ENCODE results near the gene SCAF4. TPM values are rescaled to one million over a fixed set of nuclear protein-coding genes. Genes with fewer than 3 reads are reported as not detected.
"Not testable (repeated sequence)": the region's sequence is repeated elsewhere in the genome, so short reads cannot be mapped to it uniquely, and the experiment has no call there.

Gene SCAF4
- total RNA-seq, 5 donors from 2014 or later (not counting 1 experiment from before 2014, with no cell fraction given): 57.5 to 71.9 (median 62.4) TPM

DNA sequence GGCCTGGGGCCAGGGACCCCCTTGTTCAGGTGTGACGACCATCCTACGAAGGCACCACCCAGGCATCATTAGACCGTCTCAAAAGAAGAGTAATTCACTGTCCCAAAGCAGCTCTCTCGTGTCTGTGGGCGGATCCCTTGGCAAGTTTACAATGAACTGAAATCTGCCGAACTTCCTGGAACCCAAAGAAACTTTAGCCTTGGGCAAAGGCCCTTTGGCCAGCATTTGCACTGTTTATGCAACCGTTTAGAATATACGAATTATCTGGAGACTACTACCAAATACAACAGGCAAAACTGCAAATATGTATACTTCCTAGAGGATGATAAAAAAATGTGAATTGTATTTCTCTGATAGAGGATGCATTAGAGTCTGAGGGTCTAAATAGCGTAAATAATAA is 73.9 kb downstream of the SCAF4 start:
- Mint-ChIP-seq H3K36me3 (peaks cover 5% of the 10 kb centered on the region), H3K4me3 (no peak overlapping the region), H3K9me3 (no peaks in the 10 kb centered on the region), H3K27me3 (no peaks in the 10 kb centered on the region), H3K27ac (no peak overlapping the region), H3K4me1 (peaks cover 47 to 61% (median 59%) of the 10 kb centered on the region in 3 donors)
- H3K27ac ChIP-seq (ENCODE audit: low read length): no peak overlapping the region
- H3K9me3 ChIP-seq: no peaks in the 10 kb centered on the region
- no peaks in the 10 kb centered on the region for H3K27me3 ChIP-seq (replicated peaks in 1 of 2; ENCODE audit: control insufficient read depth in 2 of 2, extremely low read depth in 1 of 2, insufficient read depth in 2 of 2, low read length in 1 of 2)
- POLR2A ChIA-PET: no interaction called here
- ATAC-seq (replicated peaks in 1 of 4) (no peak), DNase-seq (no peak)
- peaks cover 4 to 6% of the 10 kb centered on the region in 2 donors for H3K36me3 ChIP-seq (ENCODE audit: control insufficient read depth in 2 of 2, extremely low read depth in 1 of 2, insufficient read depth in 1 of 2, low read length in 1 of 2)
- peaks cover 14 to 36% of the 10 kb centered on the region in 2 experiments for H3K4me1 ChIP-seq (ENCODE audit: control insufficient read depth in 1 of 2, extremely low read depth in 1 of 2, insufficient read depth in 2 of 2, low read length in 2 of 2)
- WGBS (ENCODE audit: insufficient coverage): 99% methylated on average over 6 of the region's 9 CpGs
- no peak overlapping the region for H3K4me3 ChIP-seq (ENCODE audit: control insufficient read depth in 1 of 2, extremely low read depth in 1 of 2, low read length in 1 of 2)
- CTCF ChIA-PET: no interaction called here

DNA sequence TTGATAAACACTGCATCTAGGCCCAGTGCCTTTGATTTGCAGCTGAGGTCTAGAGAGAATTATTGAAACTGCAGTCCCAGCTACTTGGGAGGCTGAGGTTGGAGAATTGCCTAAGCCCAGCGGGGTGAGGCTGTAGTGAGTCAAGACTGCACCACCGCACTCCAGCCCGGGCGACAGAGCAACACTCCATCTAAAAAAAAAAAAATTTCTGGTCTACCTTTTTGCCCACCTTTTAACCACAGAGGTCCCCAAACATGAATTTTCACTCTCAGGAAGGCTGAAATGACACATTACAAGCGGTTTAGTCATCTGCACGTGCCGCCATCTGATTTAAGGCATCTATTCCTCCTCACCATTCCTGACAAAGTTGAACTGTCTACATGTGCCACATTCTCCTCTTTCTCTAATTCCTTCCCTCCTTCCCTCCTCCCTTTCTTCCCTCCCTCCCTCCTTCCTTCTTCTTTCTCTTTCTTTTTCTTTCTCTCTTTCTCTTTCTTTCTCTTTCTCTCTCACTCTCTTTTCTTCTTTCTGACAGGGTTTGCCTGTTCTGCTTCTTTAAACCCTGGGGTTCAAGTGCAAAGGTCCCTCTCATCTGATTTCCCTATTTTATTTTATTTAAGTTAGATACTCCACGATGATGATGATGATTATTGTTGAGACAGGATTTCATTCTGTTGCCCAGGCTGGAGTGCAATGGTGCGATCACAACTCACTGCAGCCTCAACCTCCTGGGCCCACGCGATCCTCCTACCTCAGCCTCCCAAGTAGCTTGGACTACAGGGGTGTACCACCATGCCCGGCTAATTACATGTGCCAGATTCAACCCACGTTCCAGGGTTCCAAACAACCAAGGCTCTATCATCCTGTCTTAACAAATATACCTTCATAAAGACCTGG is 75.5 kb downstream of the SCAF4 start:
- peak overlapping the region in 1 of 3 donors; percentile 85 for H3K4me3 Mint-ChIP-seq
- Histone ChIP-seq H3K27ac (ENCODE audit: low read length) (no peak overlapping the region), H3K4me3 (ENCODE audit: control insufficient read depth in 1 of 2, extremely low read depth in 1 of 2, low read length in 1 of 2) (no peak overlapping the region), H3K4me1 (ENCODE audit: control insufficient read depth in 1 of 2, extremely low read depth in 1 of 2, insufficient read depth in 2 of 2, low read length in 2 of 2) (peaks cover 13 to 28% of the 10 kb centered on the region in 2 experiments), H3K36me3 (ENCODE audit: control insufficient read depth in 2 of 2, extremely low read depth in 1 of 2, insufficient read depth in 1 of 2, low read length in 1 of 2) (peaks cover 0 to 2% of the 10 kb centered on the region in 2 donors), H3K27me3 (replicated peaks in 1 of 2; ENCODE audit: control insufficient read depth in 2 of 2, extremely low read depth in 1 of 2, insufficient read depth in 2 of 2, low read length in 1 of 2) (no peaks in the 10 kb centered on the region), H3K9me3 (no peaks in the 10 kb centered on the region)
- H3K27ac Mint-ChIP-seq: peak overlapping the region; percentile 71 to 76
- ChIA-PET POLR2A (interaction anchor here (0.5 to 0.8 kb wide), 2 partner anchors 13 to 248 kb away, joined by 3 to 4 read pairs; no protein-coding TSS in a partner anchor), CTCF (no interaction called here)
- 33% methylated on average over 3 of the region's 13 CpGs for WGBS (ENCODE audit: insufficient coverage)
- DNase-seq (no peak), ATAC-seq (replicated peaks in 1 of 4) (no peak)
- H3K4me1 Mint-ChIP-seq: peaks cover 31 to 45% (median 43%) of the 10 kb centered on the region in 3 donors
- H3K27me3 Mint-ChIP-seq: no peaks in the 10 kb centered on the region
- H3K9me3 Mint-ChIP-seq: no peaks in the 10 kb centered on the region
- H3K36me3 Mint-ChIP-seq: no peaks in the 10 kb centered on the region

DNA sequence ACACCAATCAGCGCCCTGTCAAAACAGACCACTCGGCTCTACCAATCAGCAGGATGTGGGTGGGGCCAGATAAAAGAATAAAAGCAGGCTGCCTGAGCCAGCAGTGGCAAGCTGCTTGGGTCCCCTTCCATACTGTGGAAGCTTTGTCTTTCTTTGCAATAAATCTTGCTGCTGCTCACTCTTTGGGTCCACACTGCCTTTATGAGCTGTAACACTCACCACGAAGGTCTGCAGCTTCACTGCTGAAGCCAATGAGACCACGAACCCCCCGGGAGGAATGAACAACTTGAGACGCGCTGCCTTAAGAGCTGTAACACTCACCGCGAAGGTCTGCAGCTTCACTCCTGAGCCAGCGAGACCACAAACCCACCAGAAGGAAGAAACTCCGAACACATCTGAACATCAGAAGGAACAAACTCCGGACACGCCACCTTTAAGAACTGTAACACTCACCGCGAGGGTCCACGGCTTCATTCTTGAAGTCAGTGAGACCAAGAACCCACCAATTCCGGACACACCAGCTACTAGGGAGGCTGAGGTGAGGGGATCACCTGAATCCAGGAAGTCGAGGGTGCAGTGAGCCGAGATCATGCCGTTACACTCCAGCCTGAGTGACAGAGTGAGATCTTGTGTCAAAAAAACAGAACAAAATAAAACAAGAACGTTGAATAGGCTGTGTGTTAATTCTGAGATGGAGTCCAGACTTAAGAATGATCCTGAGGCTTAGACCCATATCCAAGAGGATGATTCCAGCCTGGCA is 76.9 kb downstream of the SCAF4 start:
- 15% methylated on average over 2 of the region's 21 CpGs for WGBS (ENCODE audit: insufficient coverage)

DNA sequence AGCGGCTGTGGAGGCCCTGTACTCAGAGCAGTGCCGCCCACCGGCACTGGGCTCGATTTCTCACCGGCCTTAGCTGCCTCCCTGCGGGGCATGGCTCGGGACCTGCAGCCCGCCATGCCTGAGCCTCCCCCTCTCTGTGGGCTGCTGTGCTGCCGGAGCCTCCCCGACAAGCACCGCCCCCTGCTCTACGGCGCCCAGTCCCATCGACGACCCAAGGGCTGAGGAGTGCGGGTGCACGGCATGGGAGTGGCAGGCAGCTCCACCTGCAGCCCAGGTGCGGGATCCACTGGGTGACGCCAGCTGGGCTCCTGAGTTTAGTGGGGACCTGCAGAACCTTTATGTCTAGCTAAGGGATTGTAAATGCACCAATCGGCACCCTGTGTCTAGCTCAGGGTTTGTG is 77.6 kb downstream of the SCAF4 start:
- H3K4me3 ChIP-seq (ENCODE audit: control insufficient read depth in 1 of 2, extremely low read depth in 1 of 2, low read length in 1 of 2): no peak overlapping the region
- no peaks in the 10 kb centered on the region for H3K27me3 ChIP-seq (replicated peaks in 1 of 2; ENCODE audit: control insufficient read depth in 2 of 2, extremely low read depth in 1 of 2, insufficient read depth in 2 of 2, low read length in 1 of 2)
- ChIA-PET CTCF (interaction anchor here in 1 of 2 donors (1.2 kb wide), 1 partner anchor 96 kb away, joined by 3 read pairs; no protein-coding TSS in a partner anchor), POLR2A (no interaction called here)
- no peaks in the 10 kb centered on the region for H3K36me3 Mint-ChIP-seq
- H3K27ac Mint-ChIP-seq: peak overlapping the region in 1 of 2 donors; percentile 98
- H3K4me1 ChIP-seq (ENCODE audit: control insufficient read depth in 1 of 2, extremely low read depth in 1 of 2, insufficient read depth in 2 of 2, low read length in 2 of 2): peaks cover 4 to 19% of the 10 kb centered on the region in 2 experiments
- H3K9me3 Mint-ChIP-seq: peaks cover 0 to 6% (median 0%) of the 10 kb centered on the region in 3 donors
- H3K27me3 Mint-ChIP-seq: no peaks in the 10 kb centered on the region
- DNase-seq: no peak
- WGBS (ENCODE audit: insufficient coverage): 95% methylated on average over 18 of the region's 20 CpGs
- peaks cover 21 to 34% (median 28%) of the 10 kb centered on the region in 3 donors for H3K4me1 Mint-ChIP-seq
- ATAC-seq (replicated peaks in 1 of 4): no peak
- H3K27ac ChIP-seq (ENCODE audit: low read length): no peak overlapping the region
- H3K36me3 ChIP-seq (ENCODE audit: control insufficient read depth in 2 of 2, extremely low read depth in 1 of 2, insufficient read depth in 1 of 2, low read length in 1 of 2): no peaks in the 10 kb centered on the region
- H3K4me3 Mint-ChIP-seq: peak overlapping the region in 1 of 3 donors; percentile 88
- H3K9me3 ChIP-seq: no peaks in the 10 kb centered on the region

More for the DNA sequence above, 76.9 kb downstream of the SCAF4 start:
- CTCF ChIA-PET: interaction anchor here in 1 of 2 donors (1.2 kb wide), 1 partner anchor 96 kb away, joined by 3 read pairs; no protein-coding TSS in a partner anchor
- not testable (repeated sequence) for H3K36me3 Mint-ChIP-seq; ATAC-seq (replicated peaks in 1 of 4); H3K9me3 Mint-ChIP-seq; H3K36me3 ChIP-seq (ENCODE audit: control insufficient read depth in 2 of 2, extremely low read depth in 1 of 2, insufficient read depth in 1 of 2, low read length in 1 of 2); H3K27me3 ChIP-seq (replicated peaks in 1 of 2; ENCODE audit: control insufficient read depth in 2 of 2, extremely low read depth in 1 of 2, insufficient read depth in 2 of 2, low read length in 1 of 2); H3K9me3 ChIP-seq; H3K27me3 Mint-ChIP-seq
- POLR2A ChIA-PET: interaction anchor here in 1 of 2 donors (0.7 kb wide), 1 partner anchor 75 kb away, joined by 5 read pairs; no protein-coding TSS in a partner anchor
- H3K27ac ChIP-seq (ENCODE audit: low read length): peak overlapping the region; percentile 45
- H3K4me1 ChIP-seq (ENCODE audit: control insufficient read depth in 1 of 2, extremely low read depth in 1 of 2, insufficient read depth in 2 of 2, low read length in 2 of 2): peaks cover 4 to 19% of the 10 kb centered on the region in 2 experiments
- peak overlapping the region; percentile 11 to 36 for H3K4me3 ChIP-seq (ENCODE audit: control insufficient read depth in 1 of 2, extremely low read depth in 1 of 2, low read length in 1 of 2)
- Mint-ChIP-seq H3K27ac (peak overlapping the region; percentile 93 to 98), H3K4me1 (peaks cover 21 to 35% (median 30%) of the 10 kb centered on the region in 3 donors), H3K4me3 (peak overlapping the region; percentile 83 to 88 (median 85))
- peak in 24 of 35 experiments; percentile 4 to 61 (median 24) for DNase-seq

DNA sequence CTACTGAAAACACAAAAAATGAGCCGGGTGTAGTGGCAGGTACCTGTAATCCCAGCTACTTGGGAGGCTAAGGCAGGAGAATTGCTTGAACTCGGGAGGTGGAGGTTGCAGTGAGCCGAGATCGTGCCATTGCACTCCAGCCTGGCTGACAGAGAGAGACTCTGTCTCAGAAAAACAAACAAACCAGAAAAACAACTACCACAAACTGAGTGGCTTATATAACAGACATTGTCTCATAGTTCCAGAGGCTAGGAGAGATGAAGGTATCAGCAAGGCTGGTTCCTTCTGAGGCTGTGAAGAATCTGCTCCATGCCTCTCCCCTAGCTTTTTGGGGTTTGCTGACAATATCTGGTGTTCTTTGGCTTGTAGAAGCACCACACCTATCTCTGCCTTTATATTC is 80.4 kb downstream of the SCAF4 start:
- H3K4me3 Mint-ChIP-seq; H3K9me3 Mint-ChIP-seq; POLR2A ChIA-PET; CTCF ChIA-PET; H3K27ac Mint-ChIP-seq; H3K27ac ChIP-seq (ENCODE audit: low read length); DNase-seq; H3K36me3 ChIP-seq (ENCODE audit: control insufficient read depth in 2 of 2, extremely low read depth in 1 of 2, insufficient read depth in 1 of 2, low read length in 1 of 2); H3K27me3 Mint-ChIP-seq; H3K4me3 ChIP-seq (ENCODE audit: control insufficient read depth in 1 of 2, extremely low read depth in 1 of 2, low read length in 1 of 2); H3K27me3 ChIP-seq (replicated peaks in 1 of 2; ENCODE audit: control insufficient read depth in 2 of 2, extremely low read depth in 1 of 2, insufficient read depth in 2 of 2, low read length in 1 of 2); H3K9me3 ChIP-seq; ATAC-seq (replicated peaks in 1 of 4); H3K36me3 Mint-ChIP-seq: not testable (repeated sequence)
- WGBS (ENCODE audit: insufficient coverage): no CpG with 5 or more reads among the region's 4 CpGs
- H3K4me1 Mint-ChIP-seq: peaks cover 14 to 20% (median 18%) of the 10 kb centered on the region in 3 donors
- peaks cover 4 to 14% of the 10 kb centered on the region in 2 experiments for H3K4me1 ChIP-seq (ENCODE audit: control insufficient read depth in 1 of 2, extremely low read depth in 1 of 2, insufficient read depth in 2 of 2, low read length in 2 of 2)

DNA sequence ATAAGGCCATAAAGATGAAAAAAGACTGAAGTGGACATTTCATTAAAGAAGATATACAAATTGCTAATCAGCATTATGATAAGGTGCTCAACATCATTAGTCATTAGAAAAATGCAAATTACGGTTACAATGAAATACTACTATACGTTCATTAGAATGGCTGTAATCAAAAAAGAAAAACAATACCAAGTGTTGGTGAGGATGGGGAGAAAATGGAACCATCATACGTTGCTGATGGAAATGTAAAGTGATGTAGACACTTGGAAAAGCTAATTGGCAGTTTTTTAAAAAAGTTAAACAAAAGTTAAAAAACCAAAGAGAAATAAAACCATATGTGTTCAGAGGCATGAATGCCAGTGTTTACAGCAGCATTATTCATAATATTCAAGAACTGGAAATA is 81.0 kb downstream of the SCAF4 start:
- no peaks in the 10 kb centered on the region for H3K9me3 ChIP-seq
- H3K4me1 Mint-ChIP-seq: peaks cover 14% of the 10 kb centered on the region in 3 donors
- ATAC-seq (replicated peaks in 1 of 4) (no peak), DNase-seq (no peak)
- H3K27me3 Mint-ChIP-seq: no peaks in the 10 kb centered on the region
- H3K27ac ChIP-seq (ENCODE audit: low read length): no peak overlapping the region
- ChIA-PET POLR2A (no interaction called here), CTCF (no interaction called here)
- H3K27me3 ChIP-seq (replicated peaks in 1 of 2; ENCODE audit: control insufficient read depth in 2 of 2, extremely low read depth in 1 of 2, insufficient read depth in 2 of 2, low read length in 1 of 2): peaks cover 0 to 3% of the 10 kb centered on the region in 2 experiments
- no peaks in the 10 kb centered on the region for H3K36me3 ChIP-seq (ENCODE audit: control insufficient read depth in 2 of 2, extremely low read depth in 1 of 2, insufficient read depth in 1 of 2, low read length in 1 of 2)
- peaks cover 4 to 14% of the 10 kb centered on the region in 2 experiments for H3K4me1 ChIP-seq (ENCODE audit: control insufficient read depth in 1 of 2, extremely low read depth in 1 of 2, insufficient read depth in 2 of 2, low read length in 2 of 2)
- WGBS (ENCODE audit: insufficient coverage): no CpG with 5 or more reads among the region's 3 CpGs
- no peaks in the 10 kb centered on the region for H3K36me3 Mint-ChIP-seq
- H3K27ac Mint-ChIP-seq: no peak overlapping the region
- no peak overlapping the region for H3K4me3 ChIP-seq (ENCODE audit: control insufficient read depth in 1 of 2, extremely low read depth in 1 of 2, low read length in 1 of 2)
- H3K9me3 Mint-ChIP-seq: peaks cover 0 to 6% (median 0%) of the 10 kb centered on the region in 3 donors
- H3K4me3 Mint-ChIP-seq: no peak overlapping the region
